GM12878 (cell line): ENCODE results near the gene NT5C2. TPM values are rescaled to one million over a fixed set of nuclear protein-coding genes. Genes with fewer than 3 reads are reported as not detected.
"Not testable (repeated sequence)": the region's sequence is repeated elsewhere in the genome, so short reads cannot be mapped to it uniquely, and the experiment has no call there.

Experiments
- ATAC-seq: fragments of 200-7000 bp; cut with Tn5 transposase; 3 replicates; pipeline ENCODE4 v1.9.1; 2020; ENCODE audit warnings: mild to moderate bottlenecking, moderate library complexity
- BruUV-seq: library from RNA; stranded (reverse); fragments of 400-500 nt; replicated peaks from 2 replicates; lab custom pipeline; 2021; lab: Mats Ljungman, UMichigan
- CTCF ChIA-PET: fragments of 300-600 bp; sonication (Branson Sonifier 250); formaldehyde crosslinking; extraction: SDS; loops from one replicate; lab custom pipeline; 2021; ENCODE audit warnings: inconsistent platforms; lab: Yijun Ruan, JAX
- POLR2A ChIA-PET: fragments of 350-600 bp; formaldehyde crosslinking; extraction: SDS; loops from one replicate; lab custom pipeline; 2021; ENCODE audit warnings: inconsistent platforms; lab: Charles Lee
- RAD21 ChIA-PET: fragments of 300-600 bp; sonication (Branson Sonifier 250); formaldehyde crosslinking; loops from one replicate; lab custom pipeline; 2023; ENCODE audit warnings: antibody characterized with exemption; ENCODE audit not compliant: unreplicated experiment; lab: Charles Lee
- SMC1A ChIA-PET: fragments of 300-600 bp; sonication (Branson Sonifier 250); formaldehyde crosslinking; loops from one replicate; lab custom pipeline; 2023; ENCODE audit not compliant: unreplicated experiment, uncharacterized antibody; lab: Charles Lee
- DNase-seq: peaks from one replicate; pipeline ENCODE4 v3.0.0-alpha.2; 2011; ENCODE audit warnings: low read depth, low spot score
- FAIRE-seq: peaks from 3 replicates; lab custom pipeline; 2011; peaks lifted over from hg19 to GRCh38; lab: Jason Lieb, UNC
- H2AFZ ChIP-seq: 2 replicates; pipeline ENCODE4 v1.6.0; 2011; ENCODE audit warnings: low read depth, low read length, control low read depth; ENCODE audit not compliant: control insufficient read depth
- H3K27ac ChIP-seq: 2 replicates; pipeline ENCODE4 v1.5.1; 2011; ENCODE audit warnings: control low read depth; ENCODE audit not compliant: control insufficient read depth, insufficient read depth
- H3K27me3 ChIP-seq, 2 experiments: replicated peaks in 1 of 2; 2 replicates each; pipeline versions ENCODE4 v1.6.0 to v1.6.1; 2011; ENCODE audit warnings: low read length in 1 of 2; ENCODE audit not compliant: control insufficient read depth in 2 of 2, insufficient read depth in 2 of 2
- H3K36me3 ChIP-seq, 2 experiments: 2 replicates each; pipeline ENCODE4 v1.5.1; 2011; ENCODE audit warnings: low read length in 1 of 2; ENCODE audit not compliant: control insufficient read depth in 2 of 2, insufficient read depth in 2 of 2
- H3K4me1 ChIP-seq: 2 replicates; pipeline ENCODE4 v1.6.1; 2011; ENCODE audit warnings: mild to moderate bottlenecking, low read length, moderate library complexity, mixed read lengths; ENCODE audit not compliant: control insufficient read depth, insufficient read depth
- H3K4me2 ChIP-seq: 2 replicates; pipeline ENCODE4 v1.6.0; 2011; ENCODE audit warnings: control low read depth; ENCODE audit not compliant: control insufficient read depth, insufficient read depth
- H3K4me3 ChIP-seq: fragments of 200-600 bp; sonication (generic); 2 replicates; pipeline ENCODE4 v1.5.1; 2016
- H3K79me2 ChIP-seq: 2 replicates; pipeline ENCODE4 v1.6.0; 2011; ENCODE audit warnings: low read length; ENCODE audit not compliant: control insufficient read depth, insufficient read depth
- H3K9ac ChIP-seq: 2 replicates; pipeline ENCODE4 v1.8.0; 2011; ENCODE audit warnings: low read length, control low read depth, mixed read lengths; ENCODE audit not compliant: control insufficient read depth, insufficient read depth
- H3K9me3 ChIP-seq: replicated peaks from 3 replicates; pipeline ENCODE4 v1.5.1; 2011; ENCODE audit warnings: mild to moderate bottlenecking, low read length; ENCODE audit not compliant: control insufficient read depth, insufficient read depth
- H4K20me1 ChIP-seq: 2 replicates; pipeline ENCODE4 v1.6.0; 2011; ENCODE audit not compliant: control insufficient read depth, insufficient read depth
- NR2C2 ChIP-seq: IDR thresholded peaks from 2 replicates; pipeline ENCODE4 v1.6.1; 2011; ENCODE audit warnings: borderline replicate concordance, low read depth; ENCODE audit not compliant: control insufficient read depth, insufficient read length
- NR2F1 ChIP-seq: fragments of 450-650 bp; conservative IDR thresholded peaks from 2 replicates; pipeline ENCODE4 v1.6.1; 2017; ENCODE audit warnings: mild to moderate bottlenecking
- WGBS: methylation state at CpG from one replicate; pipeline ENCODE4 v1.1.6; 2016; ENCODE audit warnings: low lambda C conversion rate; ENCODE audit not compliant: insufficient replicate concordance, insufficient coverage; ENCODE audit errors: missing lambda C conversion rate; 5-methylcytosine and 5-hydroxymethylcytosine counted together
- in situ Hi-C: fragments of 300-500 bp; cut with MboI; formaldehyde crosslinking; loops from 9 replicates; pipeline ENCODE4 v1.14.3; 2018; ENCODE audit warnings: mixed read lengths
- intact Hi-C: fragments of 100-400 bp; cut with micrococcal nuclease; formaldehyde crosslinking; loops from one replicate; pipeline ENCODE4 v1.14.2; 2022; ENCODE audit not compliant: unreplicated experiment
- polyA plus RNA-seq, 11 experiments: library from polyadenylated mRNA; depleted of rRNA in 4 of 11; unstranded in 6 of 11; stranded (reverse) in 5 of 11; fragments of >200 nt; fragmentation: Nextera tagmentation in 4 of 11; fragmentation: Illumina TruSeq in 1 of 11; extraction: Ambion mirVana in 4 of 11; extraction: Trizol in 1 of 11; gene quantifications; 1 replicate in 1 of 11; 2 replicates in 10 of 11; pipeline versions ENCODE4 v1.2.1 to v1.2.3, GENCODE V29; 2011 to 2016; ENCODE audit warnings: inconsistent platforms in 2 of 11, missing spikeins in 2 of 11, low read depth in 1 of 11
- total RNA-seq, 4 experiments: library from RNA; depleted of rRNA in 3 of 4; stranded (reverse); fragments of >200 nt in 3 of 4; fragmentation: Illumina TruSeq in 1 of 4; extraction: Trizol in 1 of 4; gene quantifications; 2 replicates each; pipeline versions ENCODE4 v1.2.1 to v1.2.3, GENCODE V29; 2013 to 2021

NT5C2 gene
- total and polyA plus RNA-seq, 10 of the 15 experiments (the other 5 are each of a cell fraction or from before 2014, with no cell fraction given): 15.8 to 70.1 (median 56.0) TPM

DNA sequence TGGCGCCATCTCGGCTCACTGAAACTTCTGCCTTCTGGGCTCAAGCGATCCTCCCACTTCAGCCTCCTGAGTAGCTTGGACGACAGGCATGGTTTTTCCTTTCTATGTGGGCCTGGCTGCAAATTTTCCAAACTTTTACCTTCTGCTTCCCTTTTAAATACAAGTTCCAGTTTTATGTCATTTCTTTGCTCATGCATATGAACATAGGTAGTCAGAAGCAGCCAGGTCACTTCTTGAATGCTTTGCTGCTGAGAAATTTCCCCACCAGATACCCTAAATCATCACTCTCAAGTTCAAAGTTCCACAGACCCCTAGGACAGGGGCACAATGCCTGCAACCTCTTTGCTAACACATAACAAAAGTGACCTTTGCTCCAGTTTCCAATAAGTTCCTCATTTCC, 31.1 kb upstream of the NT5C2 start:
- H3K27me3 ChIP-seq: no peaks in the 10 kb centered on the region
- WGBS: 73% methylated on average over 4 of the region's 4 CpGs
- no peak overlapping the region for H3K4me3 ChIP-seq
- intact Hi-C loops (no loop called here), in situ Hi-C loops (no loop called here)
- H4K20me1 ChIP-seq: no peaks in the 10 kb centered on the region
- ChIA-PET CTCF (no interaction called here), SMC1A (no interaction called here), RAD21 (no interaction called here), POLR2A (no interaction called here)
- no TSS peak for BruUV-seq
- no peak overlapping the region for H2AFZ ChIP-seq
- ATAC-seq: no peak
- no peaks in the 10 kb centered on the region for H3K36me3 ChIP-seq
- H3K9me3 ChIP-seq: peaks cover 2% of the 10 kb centered on the region; the same call in 1 of the 3 replicates
- no peak overlapping the region for H3K27ac ChIP-seq
- H3K9ac ChIP-seq: no peak overlapping the region
- no peaks in the 10 kb centered on the region for H3K4me1 ChIP-seq
- no peak overlapping the region for H3K4me2 ChIP-seq
- no peak for FAIRE-seq
- 0 out of 2 replicates have a peak, but pooled peaks have one; percentile 12 for TF ChIP-seq NR2F1
- no peak for TF ChIP-seq NR2C2
- no peaks in the 10 kb centered on the region for H3K79me2 ChIP-seq
- DNase-seq: no peak

DNA sequence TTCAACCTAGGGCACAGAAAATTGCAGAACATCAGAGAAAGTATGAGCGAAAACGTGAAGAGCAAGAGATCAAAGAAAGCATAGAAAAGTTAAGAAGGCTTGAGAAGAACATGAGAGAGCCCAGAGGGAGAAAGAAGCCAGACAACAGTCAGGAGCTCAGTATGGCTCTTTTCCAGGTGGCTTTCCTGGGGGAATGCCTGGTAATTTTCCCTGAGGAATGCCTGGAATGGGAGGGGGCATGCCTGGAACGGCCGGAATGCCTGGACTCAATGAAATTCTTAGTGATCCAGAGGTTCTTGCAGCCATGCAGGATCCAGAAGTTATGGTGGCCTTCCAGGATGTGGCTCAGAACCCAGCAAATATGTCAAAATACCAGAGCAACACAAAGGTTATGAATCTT, 23.3 kb upstream of the NT5C2 start:
- ChIA-PET SMC1A (interaction anchor here (0.6 kb wide), 1 partner anchor 370 kb away, joined by 3 read pairs; no protein-coding TSS in a partner anchor), CTCF (interaction anchor here (0.8 to 0.9 kb wide), 2 partner anchors 12 to 28 kb away, joined by 3 to 4 read pairs; no protein-coding TSS in a partner anchor)
- H2AFZ ChIP-seq, H3K79me2 ChIP-seq, intact Hi-C loops, H3K9me3 ChIP-seq, H3K4me2 ChIP-seq, DNase-seq, H3K9ac ChIP-seq, H3K27me3 ChIP-seq, H4K20me1 ChIP-seq, POLR2A ChIA-PET, ATAC-seq, H3K36me3 ChIP-seq, BruUV-seq, in situ Hi-C loops, H3K4me3 ChIP-seq, H3K27ac ChIP-seq, H3K4me1 ChIP-seq, FAIRE-seq, RAD21 ChIA-PET: not testable (repeated sequence)
- 55% methylated on average over 4 of the region's 4 CpGs for WGBS
